ENCODE measurements around the gene MAMLD1.

DNA sequence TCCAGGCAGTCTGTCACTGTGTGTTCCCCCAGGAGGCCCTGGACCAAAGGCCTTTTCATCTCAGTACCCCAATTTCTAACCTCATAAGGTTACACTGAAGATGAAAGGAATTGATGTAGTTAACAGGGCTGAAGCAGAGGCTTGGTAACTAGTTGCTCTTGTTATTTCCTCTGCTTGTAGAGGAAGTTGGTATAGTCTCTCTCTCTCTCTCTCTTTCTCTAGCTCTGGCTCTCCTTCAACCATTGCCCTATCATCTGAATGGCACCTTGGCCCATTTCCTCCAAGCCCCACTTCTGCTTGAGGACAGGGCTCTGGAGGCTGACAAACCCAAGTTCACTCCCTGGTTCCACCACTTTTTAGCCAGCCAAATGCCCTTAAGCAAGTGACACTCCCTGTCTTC, 96.1 kb downstream of the MAMLD1 start:
- TF ChIP-seq CTCF (IDR thresholded peaks at IDR 0.05; ENCODE audit: insufficient read depth, low read length, poor library complexity, severe bottlenecking) (no peak), EZH2phosphoT487 (conservative IDR thresholded peaks at IDR 0.05; ENCODE audit: low read length) (no peak)

Measured in SU-DHL-6 (cell line).